HG02840 (cell line): Measurements from ENCODE around the gene GPC3.
"Not testable (repeated sequence)": the region's sequence is repeated elsewhere in the genome, so short reads cannot be mapped to it uniquely, and the experiment has no call there.

Source experiments
- ATAC-seq: cut with Tn5 transposase; IDR thresholded peaks from one replicate; pipeline ENCODE4 v1.9.1; 2021; ENCODE audit warnings: mild to moderate bottlenecking, moderate library complexity, moderate number of reproducible peaks; ENCODE audit not compliant: unreplicated experiment, low FRiP score

The GPC3 gene

GRCh38 chrX:133720269-133720668 is 265.1 kb downstream of the GPC3 start:
- not testable (repeated sequence) for ATAC-seq

- no peak for ATAC-seq
Measured at GRCh38 chrX:133715715-133716114, 269.7 kb downstream of the GPC3 start.

- no peak for ATAC-seq
Measured at GRCh38 chrX:133709501-133709900, 275.9 kb downstream of the GPC3 start.

- no peak for ATAC-seq
Measured at GRCh38 chrX:133706890-133707289, 278.5 kb downstream of the GPC3 start.

GRCh38 chrX:133702230-133702629 is 283.2 kb downstream of the GPC3 start:
- ATAC-seq, result no peak

- no peak for ATAC-seq
Measured at GRCh38 chrX:133699023-133699728, 286.2 kb downstream of the GPC3 start.

GRCh38 chrX:133698298-133698697 is 287.1 kb downstream of the GPC3 start:
- no peak for ATAC-seq

GRCh38 chrX:133697656-133698055 is 287.7 kb downstream of the GPC3 start:
- no peak for ATAC-seq

GRCh38 chrX:133689997-133690599 is 295.3 kb downstream of the GPC3 start:
- ATAC-seq, result no peak

- ATAC-seq, result no peak
Measured at GRCh38 chrX:133685822-133686221, 299.6 kb downstream of the GPC3 start.

- no peak for ATAC-seq
Measured at GRCh38 chrX:133681897-133682296, 303.5 kb downstream of the GPC3 start.

- no peak for ATAC-seq
Measured at GRCh38 chrX:133681421-133681820, 304.0 kb downstream of the GPC3 start.

- ATAC-seq, result no peak
Measured at GRCh38 chrX:133677123-133678063, 308.0 kb downstream of the GPC3 start.

GRCh38 chrX:133676344-133677122 is 308.9 kb downstream of the GPC3 start:
- ATAC-seq, result no peak

- no peak for ATAC-seq
Measured at GRCh38 chrX:133674726-133675470, 310.5 kb downstream of the GPC3 start.

GRCh38 chrX:133670383-133670782 is 315.0 kb downstream of the GPC3 start:
- no peak for ATAC-seq

GRCh38 chrX:133669214-133669613 is 316.2 kb downstream of the GPC3 start:
- no peak for ATAC-seq

- ATAC-seq, result no peak
Measured at GRCh38 chrX:133668225-133668931, 317.0 kb downstream of the GPC3 start.

GRCh38 chrX:133666256-133666655 is 319.1 kb downstream of the GPC3 start:
- ATAC-seq, result no peak
